Natural killer cell treated with Interleukin-12 subunit alpha and Interleukin-12 subunit beta and Interleukin-15 and Interleukin-18, amount 100 ng/mL, for 72 hours (primary cell): ENCODE data around the gene NDEL1. TPM values are rescaled to one million over a fixed set of nuclear protein-coding genes. Genes with fewer than 3 reads are reported as not detected.

Experiments used
- ATAC-seq, 2 donors: fragments of 150-1000 bp; cut with Tn5 transposase in 1 of 2; sonication (Bioruptor Pico), chemical (Tn5 transposase) in 1 of 2; 2 replicates each; pipeline ENCODE4 v1.10.0; 2021
- DNase-seq: peaks from one replicate; pipeline ENCODE4 v3.0.0; 2022; ENCODE audit warnings: low spot score
- H3K27ac Mint-ChIP-seq, 2 donors: 1 replicate in 1 of 2; 2 replicates in 1 of 2; pipeline ENCODE4 v1.8.0; 2022; ENCODE audit warnings: mixed read lengths in 2 of 2, mild to moderate bottlenecking in 1 of 2, moderate library complexity in 1 of 2
- H3K27me3 Mint-ChIP-seq, 2 donors: 1 replicate in 1 of 2; 2 replicates in 1 of 2; pipeline ENCODE4 v1.8.0; 2022; ENCODE audit warnings: mixed read lengths in 2 of 2
- H3K36me3 Mint-ChIP-seq: one replicate; pipeline ENCODE4 v1.8.0; 2022; ENCODE audit warnings: mixed read lengths
- H3K4me1 Mint-ChIP-seq, 2 donors: 1 replicate in 1 of 2; 2 replicates in 1 of 2; pipeline ENCODE4 v1.8.0; 2022; ENCODE audit warnings: low read depth in 2 of 2, mixed read lengths in 2 of 2, mild to moderate bottlenecking in 1 of 2
- H3K4me3 Mint-ChIP-seq: one replicate; pipeline ENCODE4 v1.8.0; 2022; ENCODE audit warnings: mixed read lengths
- H3K9me3 Mint-ChIP-seq: 2 replicates; pipeline ENCODE4 v1.8.0; 2022; ENCODE audit warnings: mixed read lengths
- total RNA-seq, 2 donors: library from RNA; stranded (reverse); gene quantifications; one replicate each; pipeline ENCODE4 v1.2.3, GENCODE V29; 2022

NDEL1 gene
- total RNA-seq, 2 donors from 2014 or later = 94.9 to 101 TPM

DNA sequence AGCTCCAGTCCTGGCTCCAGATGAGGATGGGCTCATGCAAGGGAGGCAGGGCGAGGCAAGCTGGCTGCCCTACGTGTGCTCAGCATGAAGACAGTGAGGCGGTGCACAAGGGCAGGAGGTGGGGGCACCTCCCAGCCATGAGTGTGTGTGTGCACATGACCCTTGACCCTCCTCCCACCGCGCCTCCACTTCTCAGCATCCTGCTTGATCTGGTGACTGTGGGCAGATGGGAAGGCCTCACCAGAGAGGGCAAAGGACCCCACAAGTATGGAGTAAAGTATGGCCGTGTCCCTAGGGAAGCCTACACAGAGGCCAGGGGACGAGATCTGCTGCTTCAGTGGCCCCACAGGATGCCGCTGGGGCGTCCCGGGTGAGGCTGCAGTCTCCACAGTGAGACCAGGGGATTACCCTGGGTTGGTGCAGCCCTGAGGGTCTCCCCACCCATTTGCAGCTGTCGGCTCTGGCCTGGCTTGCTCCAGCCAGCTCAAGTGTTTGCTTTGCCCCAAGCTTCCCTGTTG lies 30.1 kb upstream of the NDEL1 start:
- Mint-ChIP-seq H3K27ac (no peak overlapping the region), H3K36me3 (no peaks in the 10 kb centered on the region), H3K9me3 (no peaks in the 10 kb centered on the region), H3K4me1 (peaks cover 0 to 5% of the 10 kb centered on the region in 2 donors), H3K27me3 (peaks cover 13 to 14% of the 10 kb centered on the region in 2 donors), H3K4me3 (no peak overlapping the region)
- ATAC-seq (peak in 1 of 2 donors; percentile 9), DNase-seq (no peak)

DNA sequence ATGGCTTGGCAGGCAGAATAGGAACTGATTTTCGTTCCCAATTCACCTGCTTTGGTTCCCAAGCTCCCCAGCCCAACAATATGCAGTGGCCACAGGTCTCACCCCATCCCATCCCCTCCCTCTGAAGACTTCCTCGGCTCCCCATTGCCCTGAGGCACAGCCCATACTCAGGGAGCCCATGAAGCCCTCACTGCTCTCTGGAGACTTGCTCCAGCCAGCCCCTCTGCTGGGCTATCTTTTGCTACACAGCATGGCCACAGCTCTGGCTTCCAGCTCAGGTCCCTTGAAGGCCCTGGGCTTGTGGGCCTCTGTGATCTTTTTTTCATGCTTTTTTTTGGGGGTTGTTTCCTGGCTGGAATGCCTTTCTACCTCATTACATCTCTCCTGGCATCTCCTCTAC lies 29.5 kb upstream of the NDEL1 start:
- DNase-seq (no peak), ATAC-seq (no peak)
- Mint-ChIP-seq H3K4me1 (peaks cover 0 to 5% of the 10 kb centered on the region in 2 donors), H3K27me3 (peaks cover 8 to 11% of the 10 kb centered on the region in 2 donors), H3K27ac (no peak overlapping the region), H3K4me3 (no peak overlapping the region), H3K9me3 (no peaks in the 10 kb centered on the region), H3K36me3 (no peaks in the 10 kb centered on the region)

DNA sequence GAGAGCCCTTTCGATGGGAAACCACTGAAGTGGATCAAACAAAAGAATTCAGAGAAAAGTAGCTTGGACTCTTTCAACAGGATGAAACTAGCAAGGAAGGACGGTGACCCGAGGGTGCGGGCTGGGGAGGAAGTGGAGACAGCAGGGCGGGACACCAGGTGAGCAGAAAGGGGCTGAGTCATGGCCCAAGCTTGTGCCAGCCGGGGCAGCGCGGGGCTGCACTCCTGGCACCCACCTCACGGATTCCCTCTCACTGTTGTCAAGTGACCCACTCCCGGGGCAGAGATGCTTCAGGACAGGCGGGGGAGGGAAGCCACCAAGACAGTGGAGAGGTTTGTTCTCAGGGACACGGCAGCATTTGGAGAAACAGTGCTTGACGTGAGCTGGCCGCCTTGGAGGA lies 27.3 kb upstream of the NDEL1 start:
- Mint-ChIP-seq H3K4me1 (peaks cover 0 to 5% of the 10 kb centered on the region in 2 donors), H3K27me3 (peaks cover 0 to 16% of the 10 kb centered on the region in 2 donors), H3K27ac (no peak overlapping the region), H3K36me3 (no peaks in the 10 kb centered on the region), H3K9me3 (no peaks in the 10 kb centered on the region), H3K4me3 (no peak overlapping the region)
- DNase-seq = no peak
- ATAC-seq = no peak

DNA sequence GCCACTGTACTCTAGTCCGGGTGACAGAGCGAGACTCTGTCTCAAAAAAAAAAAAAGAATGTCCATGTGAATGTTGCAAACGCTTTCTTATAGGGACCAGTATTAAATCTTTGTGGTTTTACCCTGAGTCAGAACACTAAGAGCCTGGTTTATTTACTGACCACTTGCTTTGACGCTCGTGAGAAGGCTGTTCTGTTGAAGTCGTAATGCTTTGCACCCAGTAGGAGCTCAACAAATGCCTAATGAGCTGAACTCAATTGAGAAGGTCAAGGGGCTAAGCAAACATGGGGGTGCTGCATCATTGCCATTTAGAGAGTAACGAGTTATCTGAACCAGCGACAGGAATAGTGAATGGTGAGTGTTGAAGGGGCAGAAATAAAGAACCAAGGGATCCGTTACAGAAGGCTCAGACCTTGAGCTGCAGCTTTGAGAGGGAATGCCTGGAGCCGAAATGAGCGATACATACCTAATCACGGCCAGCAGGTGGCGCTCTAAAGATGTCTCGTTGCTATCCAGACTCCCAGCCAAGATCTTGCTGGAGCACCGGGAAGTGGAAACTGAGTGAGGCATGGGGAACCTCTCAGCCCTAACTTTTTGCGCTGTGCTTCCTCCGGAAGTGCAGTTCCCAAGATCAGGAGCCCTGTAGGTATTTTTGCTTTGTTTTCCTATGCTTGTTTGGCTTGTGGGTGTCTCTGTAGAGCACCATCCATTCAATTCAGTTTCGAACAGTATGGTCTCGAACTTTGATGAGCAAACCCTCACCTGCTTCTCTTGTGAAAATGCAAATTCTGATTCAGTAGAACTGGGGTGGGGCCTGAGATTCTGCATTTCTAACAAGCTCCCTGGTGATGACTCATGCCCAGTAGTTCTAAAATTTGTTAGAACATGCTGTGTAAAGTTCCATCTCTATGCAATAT lies 25.5 kb upstream of the NDEL1 start:
- Mint-ChIP-seq H3K4me1 (peaks cover 0 to 5% of the 10 kb centered on the region in 2 donors), H3K36me3 (no peaks in the 10 kb centered on the region), H3K27me3 (peaks cover 6 to 16% of the 10 kb centered on the region in 2 donors), H3K27ac (no peak overlapping the region), H3K4me3 (no peak overlapping the region), H3K9me3 (no peaks in the 10 kb centered on the region)
- peak; percentile 77 for DNase-seq
- peak; percentile 69 to 79 for ATAC-seq

DNA sequence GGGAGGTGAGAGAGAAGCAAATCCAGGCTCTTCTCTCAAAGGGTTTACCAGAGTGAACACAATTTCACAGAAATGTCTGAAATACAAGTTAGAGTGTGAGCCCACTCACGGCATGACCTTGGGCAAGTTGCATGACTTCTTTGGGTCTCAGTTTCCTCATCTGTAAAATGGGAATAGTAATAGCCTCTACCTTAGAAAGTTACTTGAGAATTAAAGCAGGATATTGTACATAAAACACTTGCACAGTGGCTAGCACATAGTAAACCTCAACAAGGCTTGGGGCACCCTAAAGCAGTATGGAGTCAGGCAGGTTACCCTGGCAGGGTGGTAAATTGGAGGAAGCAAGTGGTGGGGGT lies 24.8 kb upstream of the NDEL1 start:
- no peak overlapping the region for H3K4me3 Mint-ChIP-seq
- peaks cover 0 to 5% of the 10 kb centered on the region in 2 donors for H3K4me1 Mint-ChIP-seq
- no peak overlapping the region for H3K27ac Mint-ChIP-seq
- H3K36me3 Mint-ChIP-seq = no peaks in the 10 kb centered on the region
- H3K27me3 Mint-ChIP-seq = peaks cover 7 to 16% of the 10 kb centered on the region in 2 donors
- ATAC-seq (no peak), DNase-seq (no peak)
- no peaks in the 10 kb centered on the region for H3K9me3 Mint-ChIP-seq

DNA sequence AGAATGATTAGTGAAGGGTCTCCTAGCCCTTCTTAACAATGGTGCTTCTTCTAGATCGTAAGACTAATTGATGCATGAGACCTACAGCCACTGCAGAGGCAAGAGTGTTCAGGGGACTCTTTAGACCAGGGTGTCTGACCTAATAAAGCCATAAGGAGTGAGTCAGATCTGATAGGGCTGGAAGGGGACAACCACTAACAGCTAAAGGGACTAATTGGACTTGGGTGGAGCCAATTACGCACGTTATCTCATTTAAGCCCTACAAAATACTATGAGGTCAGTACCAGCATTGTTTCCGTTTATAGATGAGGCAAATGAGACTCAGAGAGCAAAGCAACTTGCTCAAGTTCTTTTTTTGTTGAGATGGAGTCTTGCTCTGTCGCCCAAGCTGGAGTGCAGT lies 23.6 kb upstream of the NDEL1 start:
- no peaks in the 10 kb centered on the region for H3K36me3 Mint-ChIP-seq
- no peaks in the 10 kb centered on the region for H3K9me3 Mint-ChIP-seq
- H3K4me1 Mint-ChIP-seq = peaks cover 0 to 5% of the 10 kb centered on the region in 2 donors
- peaks cover 20 to 27% of the 10 kb centered on the region in 2 donors for H3K27me3 Mint-ChIP-seq
- no peak overlapping the region for H3K4me3 Mint-ChIP-seq
- H3K27ac Mint-ChIP-seq = no peak overlapping the region
- peak in 1 of 2 donors; percentile 64 for ATAC-seq
- DNase-seq = no peak

DNA sequence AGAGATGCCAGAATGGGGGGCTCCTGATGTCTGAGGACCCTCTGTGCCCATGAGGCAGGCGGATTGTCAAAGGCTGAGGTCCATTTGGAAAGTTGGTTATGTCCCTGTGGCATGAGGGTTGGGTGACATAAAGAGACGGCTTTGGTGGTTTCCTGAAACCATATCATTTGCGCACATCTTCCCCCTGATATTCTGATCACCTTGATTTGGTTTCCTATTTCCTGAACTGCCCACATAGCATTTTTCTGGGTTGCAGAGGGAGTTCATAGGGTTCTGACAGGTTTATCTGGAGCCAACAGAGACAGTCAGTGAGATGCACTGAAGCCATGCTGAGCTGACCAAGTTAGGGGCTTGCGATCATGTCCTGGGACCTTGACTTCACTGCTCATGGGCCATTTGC lies 22.4 kb upstream of the NDEL1 start:
- Mint-ChIP-seq H3K27me3 (peaks cover 32% of the 10 kb centered on the region in 2 donors), H3K9me3 (no peaks in the 10 kb centered on the region), H3K4me1 (peaks cover 0 to 5% of the 10 kb centered on the region in 2 donors), H3K36me3 (no peaks in the 10 kb centered on the region), H3K27ac (no peak overlapping the region), H3K4me3 (no peak overlapping the region)
- ATAC-seq (no peak), DNase-seq (no peak)

DNA sequence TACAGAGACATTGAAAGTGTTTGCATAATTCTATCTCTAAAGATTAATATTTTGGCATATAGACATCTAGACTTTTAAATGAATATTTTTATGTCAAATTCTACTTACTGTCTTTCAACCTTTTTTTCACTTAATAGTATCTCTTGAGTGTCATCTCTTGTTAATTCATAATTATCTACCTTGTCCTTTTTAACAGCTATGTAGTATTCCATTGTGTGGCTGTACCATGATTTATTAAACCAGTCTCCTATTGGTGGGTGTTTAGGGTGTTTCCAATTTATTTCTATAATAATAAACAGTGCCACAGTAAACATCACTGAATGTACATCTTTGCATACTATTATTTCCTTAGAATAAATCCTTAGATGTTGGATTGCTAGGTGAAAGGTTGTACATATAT lies 21.7 kb upstream of the NDEL1 start:
- Mint-ChIP-seq H3K9me3 (no peaks in the 10 kb centered on the region), H3K36me3 (no peaks in the 10 kb centered on the region), H3K4me1 (peaks cover 0 to 5% of the 10 kb centered on the region in 2 donors), H3K4me3 (no peak overlapping the region), H3K27me3 (peaks cover 36 to 38% of the 10 kb centered on the region in 2 donors), H3K27ac (no peak overlapping the region)
- ATAC-seq (no peak), DNase-seq (no peak)

DNA sequence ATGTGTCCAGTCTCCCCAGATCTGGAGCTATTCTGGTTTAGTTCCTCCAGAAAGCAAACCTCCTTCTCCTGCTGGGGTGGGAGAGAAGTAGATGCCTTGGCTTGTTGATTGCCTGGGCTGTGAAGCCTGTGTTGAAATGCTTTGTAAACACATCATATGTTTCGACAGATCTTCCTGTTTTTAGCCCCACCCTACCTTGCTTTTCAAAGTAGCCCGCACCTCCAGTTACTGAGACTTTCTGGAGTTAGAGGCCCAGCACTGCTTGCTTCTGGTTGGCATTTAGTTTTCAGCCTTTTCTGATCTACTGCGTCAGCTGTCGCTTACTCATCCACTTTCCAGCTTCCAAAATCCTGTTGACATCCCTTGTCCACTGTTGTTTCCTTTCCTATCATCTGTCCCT lies 17.9 kb upstream of the NDEL1 start:
- ATAC-seq (no peak), DNase-seq (no peak)
- H3K4me3 Mint-ChIP-seq = no peak overlapping the region
- no peak overlapping the region for H3K27ac Mint-ChIP-seq
- peaks cover 35 to 49% of the 10 kb centered on the region in 2 donors for H3K27me3 Mint-ChIP-seq
- H3K9me3 Mint-ChIP-seq = no peaks in the 10 kb centered on the region
- no peaks in the 10 kb centered on the region for H3K4me1 Mint-ChIP-seq
- H3K36me3 Mint-ChIP-seq = no peaks in the 10 kb centered on the region

DNA sequence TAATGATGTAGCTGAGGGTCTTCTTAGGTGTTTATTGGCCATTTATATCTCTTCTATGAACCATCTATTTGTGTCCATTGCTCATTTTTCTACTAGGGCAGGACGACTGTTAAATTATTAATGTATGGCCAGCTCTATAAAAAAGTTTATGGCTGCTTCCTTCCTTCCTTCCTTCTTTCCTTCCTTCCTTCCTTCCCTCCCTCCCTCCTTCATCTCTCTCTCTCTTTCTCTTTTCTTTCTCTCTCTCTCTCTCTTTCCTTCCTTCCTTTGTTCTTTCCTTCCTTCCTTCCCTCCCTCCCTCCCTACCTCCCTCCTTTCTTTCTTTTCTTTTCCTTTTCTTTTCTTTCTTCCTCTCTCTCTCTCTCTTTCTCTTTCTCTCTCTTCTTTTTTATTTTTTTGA lies 17.2 kb upstream of the NDEL1 start:
- Mint-ChIP-seq H3K4me3 (no peak overlapping the region), H3K4me1 (no peaks in the 10 kb centered on the region), H3K27ac (no peak overlapping the region), H3K27me3 (peaks cover 30 to 56% of the 10 kb centered on the region in 2 donors), H3K9me3 (no peaks in the 10 kb centered on the region), H3K36me3 (no peaks in the 10 kb centered on the region)
- ATAC-seq (no peak), DNase-seq (no peak)

DNA sequence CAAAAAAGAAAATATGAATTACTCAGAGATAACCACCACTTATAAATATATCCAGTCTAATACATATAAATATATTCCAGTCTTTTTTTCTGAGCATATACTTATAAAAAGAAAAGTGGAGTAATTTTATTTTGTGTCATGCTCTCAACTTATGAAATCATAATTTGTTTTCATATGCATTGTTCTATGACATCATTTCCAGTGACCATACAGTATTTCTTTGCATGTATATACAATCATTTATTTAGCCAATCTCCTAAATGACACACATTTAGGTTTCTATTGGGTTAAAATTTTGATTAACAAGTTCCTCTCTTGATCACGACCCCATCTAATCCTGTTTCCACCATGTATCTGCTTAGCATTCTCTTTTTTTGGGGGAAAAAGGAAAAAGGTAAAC lies 16.4 kb upstream of the NDEL1 start:
- Mint-ChIP-seq H3K27me3 (peaks cover 30 to 62% of the 10 kb centered on the region in 2 donors), H3K27ac (no peak overlapping the region), H3K4me1 (no peaks in the 10 kb centered on the region), H3K4me3 (no peak overlapping the region), H3K36me3 (no peaks in the 10 kb centered on the region), H3K9me3 (no peaks in the 10 kb centered on the region)
- DNase-seq (no peak), ATAC-seq (no peak)

DNA sequence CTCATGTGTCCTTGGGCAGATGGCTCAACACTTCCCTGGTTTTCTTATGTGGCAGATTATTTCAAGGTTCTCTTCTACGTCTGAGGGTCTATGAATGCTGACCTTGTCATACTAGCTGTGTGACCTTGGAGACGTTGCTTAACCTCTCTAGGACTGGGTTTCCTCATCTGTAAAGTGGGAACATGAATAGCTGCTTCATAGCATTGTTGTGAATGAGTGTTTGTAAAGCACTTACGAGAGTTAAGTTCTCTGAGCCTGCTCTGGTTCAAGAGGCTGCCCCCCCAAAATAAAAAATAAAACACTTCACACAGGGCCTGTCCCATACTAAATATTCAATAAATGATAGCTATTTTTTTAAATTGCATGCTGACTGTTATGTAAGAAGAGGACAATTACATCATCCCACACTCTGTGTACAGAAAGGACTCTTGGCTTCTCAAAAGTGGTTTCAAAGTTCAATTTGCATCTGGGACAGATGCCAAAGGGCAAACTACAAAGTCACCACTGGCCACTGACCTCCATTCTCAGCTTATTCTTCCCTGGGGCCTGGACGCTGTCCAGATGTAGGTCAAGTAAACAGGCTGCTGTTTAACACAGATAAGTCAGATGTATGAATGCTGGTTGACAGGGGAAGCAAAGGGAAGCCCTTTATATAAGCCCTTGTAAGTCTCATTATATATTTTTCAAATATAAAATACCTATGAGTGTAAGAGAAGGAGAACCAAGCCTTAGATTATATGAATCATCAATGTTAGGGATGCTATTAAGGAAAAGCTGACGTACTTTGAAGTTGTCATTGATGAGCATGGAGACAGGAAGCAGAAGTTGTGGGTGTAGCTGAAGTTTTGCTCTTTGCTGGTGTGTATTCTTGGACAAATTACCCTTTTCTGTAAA lies 15.4 kb upstream of the NDEL1 start:
- no peak for DNase-seq
- no peak overlapping the region for H3K4me3 Mint-ChIP-seq
- H3K36me3 Mint-ChIP-seq = no peaks in the 10 kb centered on the region
- no peak overlapping the region for H3K27ac Mint-ChIP-seq
- H3K27me3 Mint-ChIP-seq = peaks cover 34 to 56% of the 10 kb centered on the region in 2 donors
- no peak for ATAC-seq
- H3K9me3 Mint-ChIP-seq = no peaks in the 10 kb centered on the region
- no peaks in the 10 kb centered on the region for H3K4me1 Mint-ChIP-seq

DNA sequence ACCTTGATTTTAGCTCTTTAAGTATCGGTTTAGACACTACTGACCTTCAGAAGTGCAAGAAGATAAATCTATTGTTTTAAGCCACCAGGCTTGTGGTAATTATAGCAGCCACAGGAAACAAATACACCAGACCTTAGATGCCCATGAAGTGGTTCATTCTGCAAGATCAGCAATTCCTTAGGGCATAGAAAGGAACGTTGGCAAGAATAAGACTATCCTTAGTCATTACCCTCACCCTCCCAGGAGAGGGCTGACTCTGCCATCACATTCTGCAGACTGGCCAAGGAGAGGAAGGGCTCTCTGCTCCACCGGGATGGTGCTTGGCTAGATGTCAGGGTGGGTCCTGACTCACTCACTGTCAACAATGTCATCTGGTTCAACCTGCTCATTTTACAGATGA lies 14.1 kb upstream of the NDEL1 start:
- no peak overlapping the region for H3K4me3 Mint-ChIP-seq
- DNase-seq (no peak), ATAC-seq (no peak)
- no peak overlapping the region for H3K27ac Mint-ChIP-seq
- no peaks in the 10 kb centered on the region for H3K36me3 Mint-ChIP-seq
- peaks cover 29 to 47% of the 10 kb centered on the region in 2 donors for H3K27me3 Mint-ChIP-seq
- no peaks in the 10 kb centered on the region for H3K9me3 Mint-ChIP-seq
- no peaks in the 10 kb centered on the region for H3K4me1 Mint-ChIP-seq
